T-helper 22 cell (primary cell): ENCODE measurements around the gene RIT2.
"Not testable (repeated sequence)": the region's sequence is repeated elsewhere in the genome, so short reads cannot be mapped to it uniquely, and the experiment has no call there.

Source experiments
- DNase-seq: peaks from one replicate; pipeline ENCODE4 v3.0.0-alpha.2; 2020; ENCODE audit warnings: low read depth

The RIT2 gene

DNA sequence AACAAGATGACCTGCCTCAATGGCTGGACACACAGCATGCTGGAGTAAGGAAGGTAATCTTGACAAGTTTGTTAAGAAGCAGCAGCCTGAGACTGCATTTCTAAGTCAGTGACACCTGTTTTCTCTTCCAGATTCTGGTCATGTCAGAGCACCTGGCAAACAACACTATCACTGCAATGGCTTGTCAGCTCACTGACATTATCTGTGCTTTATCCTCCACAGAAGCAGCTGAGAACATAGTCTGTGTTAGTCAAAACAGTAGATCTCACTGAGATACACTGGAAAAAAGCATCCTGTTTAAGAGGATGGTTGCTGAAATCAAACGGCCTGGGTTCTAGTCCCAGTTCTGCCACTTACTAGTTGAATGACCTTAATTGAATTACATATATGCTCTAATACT is 355.2 kb downstream of the RIT2 start:
- no peak for DNase-seq

DNA sequence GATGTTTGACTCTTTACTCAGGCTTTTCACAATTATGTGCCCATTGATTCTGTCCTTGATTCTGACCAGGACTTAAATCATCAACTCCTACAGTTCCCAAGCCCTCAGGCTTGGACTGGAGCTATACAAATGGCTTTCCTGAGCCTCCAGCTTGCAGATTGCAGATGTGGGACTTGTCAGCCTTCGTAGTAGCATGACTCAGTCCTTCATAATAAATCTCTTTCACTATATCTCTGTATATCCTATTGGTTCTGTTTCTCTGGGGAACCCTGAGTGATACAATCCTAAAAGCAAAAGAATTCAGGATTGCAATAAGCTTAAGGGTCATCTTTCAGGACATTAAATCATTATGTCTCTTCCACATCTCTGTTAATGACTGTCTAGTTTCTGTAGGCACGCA is 356.6 kb downstream of the RIT2 start:
- DNase-seq: no peak

DNA sequence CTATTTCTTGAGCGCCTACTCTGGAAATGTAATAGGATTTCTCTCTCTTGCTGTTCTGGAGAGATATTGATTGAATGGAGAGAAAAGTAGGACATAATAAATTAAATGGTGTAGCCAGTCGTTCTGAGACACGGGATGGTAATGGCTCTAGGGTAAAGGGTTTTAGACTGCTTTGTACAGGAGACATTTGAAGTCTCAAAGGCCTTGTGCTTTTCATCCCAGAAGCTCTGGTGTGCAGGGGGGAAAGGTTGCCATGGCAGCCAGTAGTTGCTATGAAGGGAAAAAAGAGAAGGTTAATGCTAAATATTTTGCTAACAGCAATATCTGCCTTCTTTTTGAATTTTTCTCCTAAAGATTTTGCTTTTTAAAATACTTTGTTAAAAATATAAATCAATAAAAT is 359.3 kb downstream of the RIT2 start:
- no peak for DNase-seq

DNA sequence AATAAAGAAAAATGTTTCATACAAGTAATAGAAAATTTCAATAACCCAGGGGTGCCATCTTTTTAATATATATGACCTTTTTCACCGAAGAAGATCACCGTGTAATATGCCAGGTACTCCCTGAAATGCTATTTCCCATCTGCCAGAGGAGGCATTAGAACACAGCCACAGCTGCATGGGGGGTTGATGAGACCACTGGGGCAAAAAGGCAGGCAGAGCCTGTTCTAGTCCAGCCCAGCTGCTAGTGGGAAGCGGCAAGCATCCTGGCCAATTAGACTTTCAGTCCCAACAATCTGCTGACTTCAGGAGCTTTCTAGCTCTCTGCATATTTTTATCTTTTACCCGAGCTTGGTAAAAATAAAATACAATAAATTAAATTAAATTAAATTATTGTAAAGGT is 362.6 kb downstream of the RIT2 start:
- DNase-seq: no peak

DNA sequence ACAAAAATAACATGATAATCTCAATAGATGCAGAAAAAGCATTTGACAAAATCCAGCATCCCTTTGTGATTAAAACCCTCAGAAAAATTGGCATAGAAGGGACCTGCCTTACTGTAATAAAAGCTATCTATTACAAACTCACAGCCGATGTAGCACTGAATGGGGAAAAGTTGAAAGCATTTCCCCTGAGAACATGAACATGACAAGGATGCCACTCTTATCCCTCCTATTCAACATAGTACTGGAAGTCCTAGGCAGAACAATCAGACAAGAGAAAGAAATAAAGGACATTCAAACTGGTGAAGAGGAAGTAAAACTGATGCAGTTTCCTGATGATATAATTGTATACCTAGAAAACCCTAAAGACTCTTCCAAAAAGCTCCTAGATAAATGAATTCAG is 368.7 kb downstream of the RIT2 start:
- DNase-seq: no peak

DNA sequence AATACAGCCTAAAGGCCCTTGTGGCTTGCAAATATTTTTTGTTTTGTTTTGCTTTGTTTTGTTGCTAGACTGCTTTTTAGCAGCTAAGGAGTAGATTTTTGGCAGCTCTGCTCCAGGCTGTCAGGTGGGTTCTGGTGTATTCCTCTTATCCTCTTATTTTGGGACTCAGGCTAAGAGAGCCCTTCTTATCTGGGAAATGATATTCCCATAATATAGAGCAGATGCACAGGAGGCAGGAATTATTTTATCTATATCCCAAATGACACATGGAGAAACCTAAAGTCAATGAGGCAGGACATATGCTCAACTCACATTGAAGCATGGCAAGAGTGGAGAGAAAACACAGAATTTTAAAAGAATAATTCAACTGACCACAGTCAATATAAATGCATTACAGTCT is 369.6 kb downstream of the RIT2 start:
- DNase-seq: no peak

DNA sequence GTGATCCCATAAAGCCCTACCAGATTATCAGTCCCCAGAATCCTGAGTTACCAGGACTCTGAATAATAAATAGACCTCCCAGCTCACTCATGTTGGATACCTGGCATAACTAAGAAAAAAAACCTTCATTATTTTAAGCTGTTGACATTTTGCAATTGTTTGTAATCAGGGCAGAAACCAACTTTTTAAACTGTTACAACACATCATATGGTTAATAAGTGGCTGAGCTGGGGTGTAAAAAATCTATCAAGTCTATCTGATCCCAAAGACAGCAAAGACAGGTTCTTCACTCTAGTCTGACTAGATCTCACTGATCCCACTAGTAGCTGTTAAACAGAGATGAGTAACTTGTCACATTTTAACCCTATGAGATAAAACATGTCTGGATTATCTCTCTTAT is 370.3 kb downstream of the RIT2 start:
- no peak for DNase-seq

DNA sequence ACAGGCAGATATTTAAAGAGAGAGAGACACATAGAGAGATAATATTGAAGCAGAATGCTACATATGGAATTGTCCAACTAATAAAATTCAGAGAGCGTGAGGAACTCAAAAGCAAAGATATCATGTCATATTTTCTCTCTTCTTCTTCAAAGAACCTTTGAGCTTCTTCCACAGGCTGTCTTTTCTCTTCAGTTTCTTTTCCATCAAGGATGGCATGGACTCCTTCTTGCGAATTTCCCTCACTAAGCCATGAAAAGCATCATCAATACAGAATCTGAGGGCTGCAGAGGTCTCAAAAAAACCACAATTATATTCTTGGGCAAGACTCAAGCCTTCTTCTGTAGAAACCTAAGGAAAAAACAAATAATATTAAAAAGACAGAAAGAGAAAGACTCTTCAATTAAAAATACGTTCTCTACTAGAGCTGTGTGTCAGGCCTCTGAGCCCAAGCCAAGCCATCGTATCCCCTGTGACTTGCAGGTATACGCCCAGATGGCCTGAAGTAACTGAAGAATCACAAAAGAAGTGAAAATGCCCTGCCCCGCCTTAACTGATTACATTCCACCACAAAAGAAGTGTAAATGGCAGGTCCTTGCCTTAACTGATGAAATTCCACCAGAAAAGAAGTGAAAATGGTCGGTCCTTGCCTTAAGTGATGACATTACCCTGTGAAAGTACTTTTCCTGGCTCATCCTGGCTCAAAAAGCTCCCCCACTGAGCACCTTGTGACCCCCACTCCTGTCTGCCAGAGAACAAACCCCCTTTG is 371.9 kb downstream of the RIT2 start:
- no peak for DNase-seq

DNA sequence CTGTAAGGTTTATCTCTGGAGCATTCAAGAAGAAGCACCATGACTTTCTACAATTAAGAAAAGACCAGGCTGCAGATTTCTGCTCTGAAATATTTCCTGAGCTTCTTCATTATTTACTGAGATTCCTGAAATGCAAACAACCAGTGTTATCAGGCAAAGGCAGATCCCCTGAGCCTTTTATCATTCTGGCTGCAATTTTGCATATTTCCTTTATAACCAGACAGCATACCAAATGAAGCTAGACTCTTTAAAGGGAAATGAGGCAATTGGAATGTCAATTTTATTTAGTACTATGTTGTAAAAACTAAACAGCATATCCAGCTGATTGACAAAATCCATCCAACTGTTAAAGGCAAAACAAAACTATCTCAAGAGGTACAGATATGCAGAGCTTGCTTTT is 372.5 kb downstream of the RIT2 start:
- DNase-seq: no peak

DNA sequence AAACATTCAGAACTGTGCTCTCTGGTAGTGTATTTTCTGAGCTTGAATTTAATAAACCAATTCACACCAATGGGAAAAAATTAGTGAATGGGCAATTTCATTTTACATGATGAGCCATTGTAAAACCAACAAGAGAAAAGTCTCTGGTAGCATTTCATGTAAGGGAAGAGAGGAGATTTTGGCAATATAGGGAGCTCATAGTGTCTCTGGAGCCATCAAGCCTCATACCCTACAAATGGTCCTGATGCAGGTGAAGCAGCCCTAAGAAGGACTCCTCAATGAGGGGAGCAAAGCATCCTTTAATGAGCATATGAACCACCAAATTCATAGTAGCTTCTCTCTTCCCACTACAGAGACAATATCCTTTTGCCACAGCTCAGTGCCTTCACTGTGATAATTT is 373.0 kb downstream of the RIT2 start:
- DNase-seq: no peak

DNA sequence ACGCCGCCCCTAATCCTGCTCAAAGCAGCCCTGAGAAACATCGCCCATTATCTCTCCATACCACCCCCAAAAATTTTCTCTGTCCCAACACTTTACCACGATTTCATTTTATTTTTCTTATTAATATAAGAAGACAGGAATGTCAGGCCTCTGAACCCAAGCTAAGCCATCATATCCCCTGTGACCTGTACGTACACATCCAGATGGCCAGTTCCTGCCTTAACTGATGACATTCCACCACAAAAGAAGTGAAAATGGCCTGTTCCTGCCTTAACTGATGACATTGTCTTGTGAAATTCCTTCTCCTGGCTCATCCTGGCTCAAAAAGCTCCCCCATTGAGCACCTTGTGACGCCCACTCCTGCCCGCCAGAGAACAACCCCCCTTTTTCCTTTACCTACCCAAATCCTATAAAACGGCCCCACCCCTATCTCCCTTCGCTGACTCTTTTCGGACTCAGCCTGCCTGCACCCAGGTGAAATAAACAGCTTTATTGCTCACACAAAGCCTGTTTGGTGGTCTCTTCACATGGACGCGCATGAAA is 373.6 kb downstream of the RIT2 start:
- DNase-seq: not testable (repeated sequence)

DNA sequence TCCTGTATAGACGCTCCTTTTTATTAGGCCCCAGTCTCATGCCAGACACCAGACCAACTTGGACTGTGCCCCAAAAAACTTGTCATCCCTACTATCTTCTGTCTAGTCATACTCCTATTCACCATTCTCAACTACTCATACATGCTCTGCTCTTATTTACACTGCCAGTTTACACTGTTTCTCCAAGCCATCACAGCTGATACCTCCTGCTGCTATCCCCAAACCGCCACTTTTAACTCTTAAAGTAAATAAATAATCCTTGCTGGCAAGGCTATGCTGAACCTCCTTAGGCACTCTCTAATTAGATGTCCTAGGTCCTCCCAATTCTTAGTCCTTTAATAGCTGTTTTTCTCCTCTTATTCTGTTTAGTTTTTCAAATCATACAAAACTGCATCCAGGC is 374.2 kb downstream of the RIT2 start:
- not testable (repeated sequence) for DNase-seq

DNA sequence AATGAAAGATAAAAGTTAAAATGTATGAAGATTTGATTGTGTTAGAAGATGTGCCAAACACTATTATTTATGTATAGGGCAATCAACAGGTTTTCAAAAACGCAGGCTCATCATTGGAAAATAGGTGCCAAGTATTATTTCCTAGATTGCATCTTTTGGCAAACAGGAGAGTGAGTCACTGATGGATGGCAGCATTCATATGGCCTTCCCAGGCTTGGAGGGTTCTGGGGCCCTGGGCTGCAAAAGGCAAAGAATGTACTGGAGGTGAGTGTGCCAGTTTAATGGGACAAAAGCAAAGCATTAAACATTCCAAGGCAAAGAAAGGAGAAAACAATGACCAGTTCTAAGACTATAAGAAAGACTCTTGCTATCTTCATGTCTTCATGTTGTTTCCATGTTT is 379.4 kb downstream of the RIT2 start:
- DNase-seq: no peak

DNA sequence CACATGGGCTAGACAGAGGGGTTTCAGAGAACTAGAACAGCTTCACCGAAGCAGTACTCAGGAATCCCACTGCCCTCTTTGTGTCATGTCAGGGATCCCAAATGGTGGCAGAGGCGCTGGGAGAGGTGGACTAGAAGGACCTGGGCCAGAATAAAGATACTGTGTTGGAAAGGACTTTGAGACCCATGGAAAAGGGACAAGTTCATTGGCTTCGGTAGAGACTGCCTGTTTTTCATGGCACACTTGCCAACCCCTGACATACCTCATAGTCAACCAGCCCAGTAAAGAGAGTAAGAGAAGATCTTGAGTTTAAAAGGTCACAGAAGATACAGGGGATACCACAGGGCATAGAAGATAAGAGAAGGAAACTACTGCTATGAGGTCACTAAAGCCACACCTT is 381.0 kb downstream of the RIT2 start:
- DNase-seq: no peak

DNA sequence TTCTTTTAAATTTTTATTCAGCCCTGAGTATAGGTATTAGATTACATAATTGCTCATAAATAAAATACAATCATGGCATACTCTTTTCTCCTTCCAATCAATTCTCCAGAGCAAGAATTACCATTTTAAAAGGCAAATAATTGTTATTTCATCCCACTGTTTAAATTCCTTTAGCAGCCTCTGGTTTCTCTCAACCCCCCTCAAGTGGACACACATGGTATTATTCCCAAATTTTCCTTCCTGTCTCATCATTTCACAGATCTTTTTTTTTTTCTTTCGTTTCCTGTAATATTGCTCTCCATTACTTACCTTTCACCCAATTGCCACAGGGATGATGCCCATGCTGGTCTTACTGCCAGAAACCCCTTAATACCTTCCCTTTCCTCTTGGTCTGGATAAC is 385.2 kb downstream of the RIT2 start:
- no peak for DNase-seq

DNA sequence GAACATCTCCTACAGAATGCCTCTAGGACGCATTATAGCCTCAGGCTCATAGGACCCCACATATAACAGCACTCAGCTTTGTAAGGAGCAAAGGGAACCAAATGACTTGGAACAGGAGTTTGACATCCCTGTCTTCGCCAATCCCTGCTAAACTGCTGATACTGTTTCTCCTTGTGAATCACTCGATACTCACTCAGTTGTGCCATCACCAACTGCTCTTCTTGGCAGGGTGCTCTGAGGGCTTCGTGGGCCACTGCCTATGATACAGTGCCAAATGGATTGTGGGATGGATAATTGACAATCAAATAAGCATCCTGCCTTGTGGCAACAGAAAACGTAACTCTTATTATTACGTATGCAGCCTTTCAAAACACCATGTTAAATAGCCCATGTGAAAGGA is 396.3 kb downstream of the RIT2 start:
- DNase-seq: no peak

DNA sequence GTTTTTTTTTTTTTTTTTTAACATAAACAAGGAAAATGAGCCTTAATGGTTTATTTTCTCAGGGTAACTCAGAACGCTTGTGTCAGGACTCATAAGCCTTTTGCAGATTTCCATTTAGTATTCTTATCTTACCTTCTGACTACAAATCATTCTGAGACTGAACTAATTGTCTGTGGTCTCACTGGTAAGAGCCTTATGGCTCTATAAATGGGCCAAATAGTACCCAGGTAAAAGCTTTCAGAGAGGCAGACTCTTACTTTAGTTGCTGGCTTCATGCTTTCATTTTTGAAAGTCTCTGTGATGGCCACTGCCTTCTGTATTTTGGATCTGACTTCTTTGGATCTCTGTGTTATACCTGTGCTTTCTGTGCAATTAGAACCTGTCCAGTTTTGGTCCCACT is 403.4 kb downstream of the RIT2 start:
- no peak for DNase-seq

DNA sequence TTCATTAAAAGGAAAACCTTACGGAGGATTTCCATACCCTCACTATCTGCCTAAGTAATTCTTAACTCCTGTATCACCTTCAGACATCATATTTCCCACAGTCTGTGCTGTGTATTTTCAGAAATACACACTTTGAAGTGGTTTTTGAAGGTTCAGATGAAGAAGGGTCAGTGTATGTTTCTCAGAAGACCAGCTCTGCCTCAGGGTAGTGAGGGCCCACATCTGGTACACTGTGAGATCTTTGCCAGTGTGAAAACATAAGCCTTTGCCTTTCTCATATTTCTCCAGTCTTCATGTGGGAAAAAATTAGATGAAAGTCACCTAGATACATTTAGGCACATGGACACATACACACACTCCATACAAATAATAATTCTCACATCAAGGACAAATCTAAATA is 408.4 kb downstream of the RIT2 start:
- no peak for DNase-seq

DNA sequence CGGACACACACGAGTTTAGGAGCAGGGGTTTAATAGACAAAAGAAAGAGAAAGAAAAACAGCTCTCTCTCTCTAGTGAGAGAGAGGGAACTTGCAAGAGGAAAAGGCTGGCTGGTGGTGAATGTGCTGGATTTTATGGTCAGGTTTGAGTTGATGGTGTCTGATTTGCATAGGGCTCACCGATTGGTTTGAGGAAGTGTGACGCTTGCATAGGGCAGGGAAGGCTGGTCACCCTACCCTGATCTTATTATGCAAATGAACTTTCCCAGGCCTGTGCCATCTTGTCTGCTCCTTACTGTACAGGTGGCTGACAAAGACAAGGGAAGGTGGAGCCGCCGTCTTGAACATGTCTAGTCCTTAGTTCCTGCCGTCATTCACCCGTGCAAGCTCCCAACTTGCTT is 408.9 kb downstream of the RIT2 start:
- DNase-seq: no peak

DNA sequence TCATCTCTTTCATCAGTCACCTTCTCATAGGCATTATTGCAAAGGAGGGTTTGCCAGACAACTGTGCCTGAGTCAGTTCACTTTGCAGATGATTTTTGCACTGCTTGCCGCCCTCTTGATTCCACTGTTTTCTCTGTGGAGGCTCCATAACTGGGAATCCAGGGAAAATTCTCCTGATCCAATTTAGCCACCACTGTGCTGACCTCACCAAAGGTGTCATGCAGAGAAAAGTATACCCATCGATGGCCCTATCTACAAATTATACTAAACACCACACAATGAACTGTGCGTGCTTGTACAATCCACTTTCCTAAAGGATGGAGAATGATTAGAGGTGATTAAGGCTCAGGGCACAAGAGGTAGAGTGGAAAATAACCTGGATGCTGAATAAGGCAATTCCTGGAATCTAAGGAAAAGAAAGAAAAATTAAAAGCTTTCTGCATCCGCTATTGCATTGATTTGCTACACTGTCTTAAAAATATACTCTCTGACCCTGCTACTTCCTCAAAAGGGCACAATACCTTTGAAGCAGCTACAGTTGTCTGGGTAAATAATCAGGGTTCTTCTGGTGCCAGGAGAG is 409.4 kb downstream of the RIT2 start:
- DNase-seq: no peak
